IPS-15b (cell line): ENCODE data around the gene ETNK2.
A peak's percentile ranks its signal among the peaks of the same experiment; 100 is the strongest.

ENCODE experiments used
- H3K27me3 ChIP-seq: one replicate; pipeline ENCODE4 v1.6.1; 2013; ENCODE audit warnings: low read length; ENCODE audit not compliant: control insufficient read depth, insufficient read depth
- H3K36me3 ChIP-seq: one replicate; pipeline ENCODE4 v1.6.1; 2013; ENCODE audit warnings: low read length; ENCODE audit not compliant: control insufficient read depth, insufficient read depth
- H3K4me1 ChIP-seq: one replicate; pipeline ENCODE4 v1.6.1; 2013; ENCODE audit warnings: mild to moderate bottlenecking, low read length; ENCODE audit not compliant: control insufficient read depth, insufficient read depth
- H3K4me3 ChIP-seq: one replicate; pipeline ENCODE4 v1.5.1; 2013; ENCODE audit warnings: low read depth, low read length
- H3K9ac ChIP-seq: one replicate; pipeline ENCODE4 v1.6.1; 2013; ENCODE audit warnings: low read depth, mild to moderate bottlenecking, low read length
- H3K9me3 ChIP-seq: one replicate; pipeline ENCODE4 v1.6.1; 2013; ENCODE audit warnings: mild to moderate bottlenecking, low read length; ENCODE audit not compliant: control insufficient read depth, insufficient read depth

The ETNK2 gene, protein sequence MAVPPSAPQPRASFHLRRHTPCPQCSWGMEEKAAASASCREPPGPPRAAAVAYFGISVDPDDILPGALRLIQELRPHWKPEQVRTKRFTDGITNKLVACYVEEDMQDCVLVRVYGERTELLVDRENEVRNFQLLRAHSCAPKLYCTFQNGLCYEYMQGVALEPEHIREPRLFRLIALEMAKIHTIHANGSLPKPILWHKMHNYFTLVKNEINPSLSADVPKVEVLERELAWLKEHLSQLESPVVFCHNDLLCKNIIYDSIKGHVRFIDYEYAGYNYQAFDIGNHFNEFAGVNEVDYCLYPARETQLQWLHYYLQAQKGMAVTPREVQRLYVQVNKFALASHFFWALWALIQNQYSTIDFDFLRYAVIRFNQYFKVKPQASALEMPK

DNA sequence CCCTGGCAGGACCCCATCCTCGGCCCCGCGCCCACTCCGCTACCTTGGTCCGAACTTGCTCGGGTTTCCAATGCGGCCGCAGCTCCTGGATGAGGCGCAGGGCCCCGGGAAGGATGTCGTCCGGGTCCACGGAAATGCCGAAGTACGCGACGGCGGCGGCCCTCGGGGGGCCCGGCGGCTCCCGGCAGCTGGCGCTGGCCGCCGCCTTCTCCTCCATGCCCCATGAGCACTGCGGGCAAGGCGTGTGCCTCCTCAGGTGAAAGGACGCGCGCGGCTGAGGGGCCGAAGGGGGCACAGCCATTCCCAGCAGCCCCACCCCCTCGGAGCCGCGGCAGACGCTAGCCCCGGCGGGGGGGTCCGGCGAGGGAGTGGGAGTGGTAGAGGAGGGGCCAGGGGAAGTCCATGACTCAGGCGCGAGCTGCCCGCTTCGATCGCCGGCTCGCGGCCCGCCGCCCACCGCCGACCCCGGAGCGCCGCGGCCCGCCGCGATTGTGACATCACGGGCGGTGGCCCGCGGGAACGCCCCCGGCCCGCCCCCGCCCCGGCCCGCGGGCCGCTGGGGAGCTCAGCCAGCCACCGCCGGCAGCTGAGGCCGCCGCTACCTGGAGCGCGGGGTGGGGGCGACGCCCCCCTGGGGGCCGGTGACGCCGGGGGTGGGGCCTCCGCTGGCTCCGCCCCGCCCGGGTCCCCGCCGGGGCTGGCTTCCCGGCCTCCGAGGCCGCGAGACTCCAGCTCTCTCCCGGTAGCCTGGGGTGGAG, at the start of gene ETNK2:
TSS of gene ETNK2 (minus strand) at position 493 of the 758 bp plus-strand sequence. CDS start at position 301, 192 bp downstream.
- Histone ChIP-seq H3K36me3 (no peaks in the 10 kb centered on the region), H3K9me3 (no peaks in the 10 kb centered on the region), H3K9ac (peak within 1 kb of the TSS; percentile 42), H3K27me3 (peaks cover 25% of the 10 kb centered on the region), H3K4me3 (peak within 1 kb of the TSS; percentile 84), H3K4me1 (peaks cover 25% of the 10 kb centered on the region)

DNA sequence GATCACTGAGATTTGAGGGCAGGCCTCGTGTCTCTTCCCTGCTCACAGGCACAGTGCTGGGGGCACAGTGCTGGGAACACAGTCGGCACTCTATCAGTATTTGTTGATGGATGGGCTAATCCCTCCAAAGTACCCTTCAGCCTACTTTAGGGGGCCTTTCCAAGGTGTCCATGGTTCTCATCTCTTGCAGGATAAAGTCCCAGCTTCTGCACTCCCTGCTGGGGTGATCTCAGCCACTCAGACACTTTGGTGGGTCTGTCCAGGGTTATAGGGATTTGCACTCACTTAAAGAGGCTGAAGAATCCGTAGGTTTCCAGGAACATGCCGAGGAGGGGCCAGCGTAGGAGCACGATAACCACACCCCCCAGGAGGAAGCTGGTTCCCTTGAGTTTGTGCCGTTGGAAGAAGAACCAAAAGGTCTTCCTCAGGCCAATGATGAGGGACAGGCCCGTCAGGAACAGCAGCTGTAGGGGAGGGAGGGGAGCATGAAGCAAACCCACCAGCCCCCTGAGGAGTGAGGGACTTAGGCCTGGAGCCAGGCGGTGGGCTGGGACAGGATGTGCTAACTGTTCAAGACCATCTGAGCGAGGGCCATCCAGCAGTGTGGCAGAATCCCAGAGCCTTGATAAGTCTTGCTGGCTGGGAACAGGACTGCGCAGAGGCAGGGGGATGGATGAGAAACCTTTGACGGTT, 49.6 kb upstream of the ETNK2 start:
- Histone ChIP-seq H3K36me3 (no peaks in the 10 kb centered on the region), H3K27me3 (no peaks in the 10 kb centered on the region), H3K9me3 (no peaks in the 10 kb centered on the region)

DNA sequence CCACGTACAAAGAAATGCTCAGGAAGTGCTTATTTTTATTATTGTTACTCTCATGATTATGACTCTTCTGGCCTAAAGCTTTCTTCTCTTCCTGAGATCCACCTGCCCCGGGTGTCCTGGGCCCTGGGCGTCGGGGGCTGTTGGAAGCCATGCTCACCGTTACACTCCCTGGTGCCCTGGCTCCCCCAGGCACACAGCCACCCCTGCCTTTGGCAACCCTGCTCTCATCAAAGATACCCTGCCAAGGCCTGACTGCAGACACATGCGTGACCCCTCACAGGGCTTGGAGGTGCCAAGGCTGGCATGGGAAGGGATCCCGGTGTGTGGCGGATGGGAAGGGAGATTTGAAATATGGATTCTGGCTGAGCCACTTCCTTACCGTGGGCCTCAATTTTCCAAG, 47.7 kb upstream of the ETNK2 start:
- H3K9ac ChIP-seq: no peak overlapping the region
- H3K9me3 ChIP-seq: no peaks in the 10 kb centered on the region
- no peaks in the 10 kb centered on the region for H3K27me3 ChIP-seq
- H3K4me1 ChIP-seq: no peaks in the 10 kb centered on the region
- H3K36me3 ChIP-seq: no peaks in the 10 kb centered on the region
- no peak overlapping the region for H3K4me3 ChIP-seq

More for the DNA sequence above, 49.6 kb upstream of the ETNK2 start:
- Histone ChIP-seq H3K9ac (no peak overlapping the region), H3K4me3 (no peak overlapping the region), H3K4me1 (no peaks in the 10 kb centered on the region)

DNA sequence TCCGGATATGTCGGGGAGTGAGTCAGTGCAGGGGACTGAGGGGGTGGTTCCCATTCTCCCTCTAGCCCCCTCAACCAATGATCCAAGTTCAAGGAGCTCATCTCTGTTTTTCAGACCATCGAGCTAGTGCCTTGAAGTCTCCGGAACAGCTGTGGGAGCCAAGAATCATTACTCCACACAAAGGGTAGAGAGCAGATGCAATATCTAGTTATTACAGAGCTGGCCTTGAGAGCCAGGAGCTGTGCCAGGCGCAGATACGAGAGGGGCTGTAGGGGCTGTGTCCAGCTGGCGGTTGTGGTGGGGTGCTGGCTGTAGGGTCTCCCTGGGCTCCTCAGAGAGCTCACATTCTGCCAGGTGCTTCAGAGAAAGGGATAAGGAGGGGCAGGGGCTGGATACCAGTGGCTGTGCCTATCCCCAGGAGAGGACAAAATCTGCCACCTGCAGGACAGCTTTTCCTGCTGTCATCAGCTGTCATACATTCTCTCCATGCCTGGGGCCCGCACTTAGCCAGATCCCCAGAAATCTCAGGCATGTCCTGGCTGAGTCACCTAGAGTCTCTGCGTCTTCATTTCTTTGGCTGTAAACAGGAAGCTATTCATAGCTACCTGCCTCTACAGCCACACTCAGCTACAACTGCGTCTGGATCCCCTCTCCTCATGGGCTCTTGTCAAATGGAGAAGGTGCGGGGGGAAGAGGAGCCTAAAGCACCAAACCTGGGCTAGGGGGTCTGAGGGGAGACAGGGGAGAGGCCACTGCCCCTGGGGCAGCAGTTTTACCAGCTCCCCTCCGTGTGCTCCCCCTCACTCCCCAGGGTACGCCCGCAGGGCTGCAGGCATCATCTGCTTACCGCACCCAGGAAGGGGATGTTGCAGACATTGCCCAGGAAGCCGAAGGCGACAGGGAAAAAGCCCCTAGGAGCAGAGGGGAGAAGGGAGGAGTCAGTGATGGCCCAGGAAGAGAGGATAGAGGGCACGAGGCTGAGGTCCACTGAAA, 46.8 kb upstream of the ETNK2 start:
- Histone ChIP-seq H3K9me3 (no peaks in the 10 kb centered on the region), H3K4me3 (no peak overlapping the region), H3K9ac (no peak overlapping the region), H3K4me1 (no peaks in the 10 kb centered on the region), H3K36me3 (no peaks in the 10 kb centered on the region), H3K27me3 (no peaks in the 10 kb centered on the region)

DNA sequence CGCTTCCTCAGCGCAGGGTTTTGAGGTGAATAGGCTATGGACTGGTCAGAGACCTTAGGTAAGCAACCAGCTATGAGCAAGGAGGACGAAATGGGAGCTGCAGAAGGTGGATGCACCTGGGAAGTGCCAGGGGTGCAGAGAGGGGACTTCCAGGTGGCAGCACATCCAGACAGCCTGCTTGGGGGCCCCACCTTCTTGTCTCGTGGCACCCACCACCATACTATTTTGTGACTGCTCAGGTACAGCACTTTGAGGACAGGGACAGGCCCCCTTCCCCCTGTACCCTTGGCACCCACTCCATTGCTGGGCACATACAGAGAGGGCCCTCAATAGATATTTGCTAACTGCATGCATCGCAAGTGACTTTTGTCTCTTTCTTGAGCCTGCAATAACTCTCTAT, 45.2 kb upstream of the ETNK2 start:
- no peak overlapping the region for H3K4me3 ChIP-seq
- peak overlapping the region; percentile 12 for H3K9ac ChIP-seq
- H3K27me3 ChIP-seq: peaks cover 15% of the 10 kb centered on the region
- H3K9me3 ChIP-seq: no peaks in the 10 kb centered on the region
- H3K4me1 ChIP-seq: no peaks in the 10 kb centered on the region
- H3K36me3 ChIP-seq: no peaks in the 10 kb centered on the region

DNA sequence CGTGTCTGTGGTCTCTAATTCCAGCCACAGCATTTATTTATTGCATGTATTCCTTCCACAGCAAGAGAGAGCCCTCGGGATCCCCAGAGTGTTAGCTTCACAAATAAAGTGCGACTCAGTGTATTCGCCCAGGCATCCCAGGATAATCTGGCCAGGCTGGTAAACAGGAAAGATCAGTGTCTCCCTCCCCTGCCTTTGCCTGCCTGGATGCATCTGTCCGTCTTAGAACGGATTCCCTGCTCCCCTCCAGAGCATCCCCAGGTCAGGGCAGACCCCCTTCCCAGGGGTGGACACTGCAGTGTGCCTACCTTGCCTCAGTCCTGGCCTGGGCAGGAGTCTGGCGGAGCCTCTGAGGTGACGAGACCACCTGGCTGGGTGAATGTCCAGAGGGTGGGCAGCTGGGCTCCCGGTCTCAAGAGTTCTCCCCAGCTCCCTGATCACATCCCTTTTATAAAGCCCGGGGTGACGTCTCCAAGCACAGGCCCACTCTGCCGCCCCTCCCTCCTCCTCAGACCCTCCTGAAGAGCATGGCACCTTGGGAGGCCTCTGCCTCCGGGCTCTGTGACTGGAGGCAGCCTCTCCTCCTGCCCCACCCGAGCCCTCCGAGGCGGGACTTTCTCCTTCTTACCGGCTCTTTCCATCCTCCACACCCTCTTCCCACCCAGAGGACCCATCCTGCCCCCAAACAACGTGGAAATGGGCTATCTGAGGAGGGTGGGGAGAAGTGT, 44.4 kb upstream of the ETNK2 start, which contains the start of gene KISS1:
TSS of gene KISS1 (minus strand) at position 424 of the 728 bp plus-strand sequence. CDS start 3,615 bp downstream, outside the sequence.
- Histone ChIP-seq H3K36me3 (no peaks in the 10 kb centered on the region), H3K4me3 (no peak within 1 kb of the TSS), H3K9ac (peak within 1 kb of the TSS; percentile 12), H3K27me3 (peaks cover 23% of the 10 kb centered on the region), H3K9me3 (no peaks in the 10 kb centered on the region), H3K4me1 (no peaks in the 10 kb centered on the region)

DNA sequence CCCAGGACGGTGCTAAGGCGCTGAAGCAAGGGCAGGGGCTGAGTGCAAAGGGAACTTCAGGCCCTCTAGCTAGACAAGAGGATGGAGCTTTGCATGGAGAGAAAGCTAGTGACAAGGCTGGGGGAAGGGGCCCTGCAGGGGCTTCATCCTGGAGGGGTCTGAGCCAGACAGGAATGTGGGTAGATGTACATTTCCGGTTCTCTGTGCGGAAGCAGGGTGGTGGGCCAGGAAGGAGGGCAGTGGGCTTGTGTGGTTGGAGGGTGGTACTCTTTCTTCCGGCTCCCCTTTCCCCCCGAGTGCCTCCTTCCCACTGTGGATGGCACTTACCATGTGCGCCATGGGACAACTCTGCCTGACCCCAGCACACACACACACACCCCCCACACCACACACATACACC, 42.9 kb upstream of the ETNK2 start:
- H3K4me3 ChIP-seq: no peak overlapping the region
- H3K27me3 ChIP-seq: peaks cover 34% of the 10 kb centered on the region
- H3K36me3 ChIP-seq: no peaks in the 10 kb centered on the region
- H3K9ac ChIP-seq: no peak overlapping the region
- no peaks in the 10 kb centered on the region for H3K9me3 ChIP-seq
- H3K4me1 ChIP-seq: peaks cover 3% of the 10 kb centered on the region

DNA sequence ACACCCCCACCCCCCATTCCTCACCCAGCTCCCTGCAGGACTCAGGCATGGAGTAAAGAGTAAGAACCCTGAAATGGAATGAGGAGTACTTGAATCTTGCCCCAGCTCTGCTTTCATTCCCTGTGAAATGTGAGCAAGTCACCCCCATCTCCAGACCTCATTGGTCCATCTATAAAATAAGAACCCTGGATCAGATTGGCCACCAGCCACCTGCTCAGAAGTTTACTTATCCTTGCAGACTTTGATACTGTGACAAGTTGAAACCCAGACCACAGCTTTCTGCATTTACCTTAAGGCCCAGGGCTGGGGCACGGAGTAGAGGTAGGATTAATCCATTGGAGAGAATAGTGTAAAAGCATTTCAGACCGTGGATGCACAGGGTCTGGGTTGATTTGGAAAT, 42.2 kb upstream of the ETNK2 start:
- Histone ChIP-seq H3K4me3 (no peak overlapping the region), H3K4me1 (peaks cover 3% of the 10 kb centered on the region), H3K9me3 (no peaks in the 10 kb centered on the region), H3K36me3 (no peaks in the 10 kb centered on the region), H3K27me3 (peaks cover 41% of the 10 kb centered on the region), H3K9ac (no peak overlapping the region)

DNA sequence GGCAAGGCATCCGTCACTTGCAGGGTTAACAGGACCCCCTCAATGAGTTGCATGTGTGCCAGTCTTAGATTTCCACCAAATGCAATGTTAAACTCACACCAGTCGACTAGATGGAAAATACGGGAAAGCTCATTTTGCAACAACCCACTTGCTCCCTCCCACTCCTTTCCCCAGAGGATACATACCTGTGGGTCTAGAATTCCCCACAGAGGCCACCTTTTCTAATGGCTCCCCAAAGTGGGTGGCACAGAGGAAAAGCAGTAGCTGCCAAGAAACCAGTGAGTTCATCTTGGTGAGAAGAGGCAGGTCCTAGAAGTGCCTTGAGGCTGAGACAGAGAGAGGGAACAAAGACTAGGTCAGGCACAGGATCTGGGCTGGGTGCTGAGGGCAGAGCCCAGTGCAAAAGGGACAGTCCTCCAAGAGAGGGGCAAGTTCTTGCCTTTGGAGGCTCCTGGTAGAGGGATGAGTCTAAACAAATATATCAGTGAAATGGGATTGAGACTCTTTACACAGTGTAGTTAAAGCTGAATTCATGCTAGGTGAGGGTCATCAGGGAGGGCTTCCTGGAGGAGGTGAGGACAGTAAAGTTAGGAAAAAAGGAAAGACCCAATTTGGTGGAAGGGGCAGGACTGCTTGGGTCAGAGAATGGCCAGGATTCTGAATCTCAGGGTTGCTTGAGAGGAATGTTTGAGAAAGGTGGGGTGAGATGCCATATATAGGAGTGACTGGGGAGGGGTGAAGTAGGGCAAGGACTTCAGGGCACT, 40.9 kb upstream of the ETNK2 start:
- H3K4me1 ChIP-seq: peaks cover 3% of the 10 kb centered on the region
- no peak overlapping the region for H3K9ac ChIP-seq
- no peaks in the 10 kb centered on the region for H3K9me3 ChIP-seq
- no peak overlapping the region for H3K4me3 ChIP-seq
- no peaks in the 10 kb centered on the region for H3K36me3 ChIP-seq
- H3K27me3 ChIP-seq: peaks cover 53% of the 10 kb centered on the region

DNA sequence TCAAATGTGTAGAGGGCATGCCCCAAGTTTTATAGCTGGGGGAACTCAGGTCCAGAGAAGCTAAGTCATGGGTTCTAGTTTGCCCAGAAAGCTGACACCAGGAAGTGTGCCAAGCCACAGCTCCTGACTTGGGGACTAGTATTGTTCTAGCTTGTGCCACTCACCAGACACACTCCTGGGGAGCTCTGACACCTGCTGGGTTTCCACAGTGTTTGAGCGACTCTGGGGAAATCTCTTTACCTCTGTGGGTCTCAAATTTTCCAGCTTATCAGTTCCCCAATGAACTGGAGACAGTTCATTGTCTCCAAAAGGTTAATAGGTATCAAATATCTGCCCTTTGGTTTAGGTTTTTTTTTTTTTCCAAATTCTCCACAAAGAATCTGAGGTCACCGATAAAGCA, 40.2 kb upstream of the ETNK2 start:
- Histone ChIP-seq H3K4me3 (no peak overlapping the region), H3K9ac (no peak overlapping the region), H3K4me1 (peaks cover 3% of the 10 kb centered on the region), H3K36me3 (no peaks in the 10 kb centered on the region), H3K27me3 (peaks cover 60% of the 10 kb centered on the region), H3K9me3 (no peaks in the 10 kb centered on the region)
